Testis (tissue), 2 donors: ENCODE measurements around the gene NCAM1.

ENCODE experiments used
- CTCF ChIP-seq, 3 experiments: fragments of 450-650 bp in 2 of 3; fragments of 200-600 bp in 1 of 3; sonication (generic) in 1 of 3; IDR thresholded peaks; one replicate each; pipeline ENCODE4 v1.5.1; 2016 to 2019; ENCODE audit warnings: antibody characterized with exemption in 3 of 3, mild to moderate bottlenecking in 2 of 3, moderate library complexity in 1 of 3
- POLR2A ChIP-seq: fragments of 450-650 bp; IDR thresholded peaks from one replicate; pipeline ENCODE4 v1.6.1; 2017; ENCODE audit warnings: antibody characterized with exemption, mild to moderate bottlenecking, moderate library complexity

- no peak for TF ChIP-seq CTCF (IDR thresholded peaks at IDR 0.05)
- no peak for TF ChIP-seq POLR2A
Observed at GRCh38 chr11:113317339-113317738, 356.1 kb downstream of the NCAM1 start.
